ENCODE results near the gene GNL3L. TPM values are rescaled to one million over a fixed set of nuclear protein-coding genes. Genes with fewer than 3 reads are reported as not detected.
"Not testable (repeated sequence)": the region's sequence is repeated elsewhere in the genome, so short reads cannot be mapped to it uniquely, and the experiment has no call there.

The GNL3L gene
- total and polyA plus RNA-seq, 2 donors (not counting 3 experiments of a cell fraction or from before 2014, with no cell fraction given): 20.3 to 48.0 TPM

DNA sequence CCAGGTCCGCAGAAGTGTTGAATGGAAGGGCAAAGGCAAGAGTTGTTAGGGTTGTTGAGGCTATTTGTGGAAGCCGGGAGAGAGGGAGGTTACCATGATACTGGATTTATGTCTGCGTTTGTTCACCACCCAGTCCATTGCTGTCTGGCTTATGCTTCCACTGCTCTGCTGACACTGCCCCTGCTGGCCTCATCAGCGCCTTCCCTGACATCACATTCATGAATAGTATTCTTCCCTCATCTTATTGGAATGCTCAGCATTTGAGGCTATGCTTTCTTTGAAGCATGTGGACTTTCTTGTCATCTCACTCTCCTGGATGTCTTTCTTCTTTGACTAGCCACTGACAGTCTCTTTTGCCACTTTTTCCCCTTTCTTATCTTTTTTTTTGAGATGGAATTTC is 10.3 kb downstream of the GNL3L start:
- H3K9ac ChIP-seq (replicated peaks; ENCODE audit: extremely low read depth, insufficient read depth, low read length): no peak overlapping the region
- no peaks in the 10 kb centered on the region for H3K27me3 ChIP-seq (ENCODE audit: control insufficient read depth in 2 of 2, insufficient read depth in 2 of 2, low read length in 2 of 2)
- H3K4me2 ChIP-seq (ENCODE audit: insufficient read depth, low read length): no peak overlapping the region
- no peaks in the 10 kb centered on the region for H3K9me1 ChIP-seq (replicated peaks; ENCODE audit: control insufficient read depth, extremely low read depth, insufficient read depth, low read length)
- ChIA-PET CTCF (no interaction called here), POLR2A (no interaction called here)
- no peak overlapping the region for H2AFZ ChIP-seq (ENCODE audit: low read depth, low read length)
- H3K79me2 ChIP-seq (ENCODE audit: control insufficient read depth, insufficient read depth, low read length): peaks cover 4% of the 10 kb centered on the region
- intact Hi-C loops (cut with micrococcal nuclease) (no loop called here), dilution Hi-C loops (cut with MboI; ENCODE audit: extremely low pct_ligation_motif_present, low sequenced_read_pairs) (no loop called here)
- H4K20me1 ChIP-seq (replicated peaks; ENCODE audit: control insufficient read depth, extremely low read depth, insufficient read depth, low read length): no peaks in the 10 kb centered on the region
- no peaks in the 10 kb centered on the region for H3K9me3 ChIP-seq (replicated peaks; ENCODE audit: control insufficient read depth, insufficient read depth, low read length)
- FAIRE-seq: no peak
- H3K36me3 ChIP-seq (ENCODE audit: control insufficient read depth in 2 of 2, extremely low read depth in 1 of 2, insufficient read depth in 2 of 2, low read length in 2 of 2): peaks cover 2 to 32% of the 10 kb centered on the region in 2 experiments
- BruUV-seq (replicated peaks): no TSS peak
- no peak overlapping the region for H3K27ac ChIP-seq (ENCODE audit: insufficient read depth, low read depth, low read length)
- no peaks in the 10 kb centered on the region for H3K4me1 ChIP-seq (ENCODE audit: control insufficient read depth, extremely low read depth, insufficient read depth, low read length)
- peak; percentile 10 for DNase-seq (ENCODE audit: low read depth, low spot score)
- TF ChIP-seq GATA2 (IDR thresholded peaks at IDR 0.05; ENCODE audit: insufficient read depth, insufficient read length, low read depth, low read length) (no peak), MYC (IDR thresholded peaks at IDR 0.05; ENCODE audit: low read depth, low read length) (no peak), EZH2 (IDR thresholded peaks at IDR 0.05; ENCODE audit: borderline replicate concordance, low read depth, low read length, severe bottlenecking) (no peak), JUN (IDR thresholded peaks at IDR 0.05; ENCODE audit: borderline replicate concordance, insufficient read depth, insufficient read length, low read depth) (no peak), POLR2A (IDR thresholded peaks at IDR 0.05; ENCODE audit: low read depth, low read length) (no peak), POLR2AphosphoS5 (IDR thresholded peaks at IDR 0.05; ENCODE audit: insufficient read depth, low read depth, low read length) (no peak), FOS (IDR thresholded peaks at IDR 0.05; ENCODE audit: borderline replicate concordance, insufficient read depth, low read length) (no peak)
- TF ChIP-seq, protein P1, sequence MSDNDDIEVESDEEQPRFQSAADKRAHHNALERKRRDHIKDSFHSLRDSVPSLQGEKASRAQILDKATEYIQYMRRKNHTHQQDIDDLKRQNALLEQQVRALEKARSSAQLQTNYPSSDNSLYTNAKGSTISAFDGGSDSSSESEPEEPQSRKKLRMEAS (IDR thresholded peaks at IDR 0.05; ENCODE audit: insufficient read depth, insufficient read length): no peak
- TF ChIP-seq, protein P2, sequence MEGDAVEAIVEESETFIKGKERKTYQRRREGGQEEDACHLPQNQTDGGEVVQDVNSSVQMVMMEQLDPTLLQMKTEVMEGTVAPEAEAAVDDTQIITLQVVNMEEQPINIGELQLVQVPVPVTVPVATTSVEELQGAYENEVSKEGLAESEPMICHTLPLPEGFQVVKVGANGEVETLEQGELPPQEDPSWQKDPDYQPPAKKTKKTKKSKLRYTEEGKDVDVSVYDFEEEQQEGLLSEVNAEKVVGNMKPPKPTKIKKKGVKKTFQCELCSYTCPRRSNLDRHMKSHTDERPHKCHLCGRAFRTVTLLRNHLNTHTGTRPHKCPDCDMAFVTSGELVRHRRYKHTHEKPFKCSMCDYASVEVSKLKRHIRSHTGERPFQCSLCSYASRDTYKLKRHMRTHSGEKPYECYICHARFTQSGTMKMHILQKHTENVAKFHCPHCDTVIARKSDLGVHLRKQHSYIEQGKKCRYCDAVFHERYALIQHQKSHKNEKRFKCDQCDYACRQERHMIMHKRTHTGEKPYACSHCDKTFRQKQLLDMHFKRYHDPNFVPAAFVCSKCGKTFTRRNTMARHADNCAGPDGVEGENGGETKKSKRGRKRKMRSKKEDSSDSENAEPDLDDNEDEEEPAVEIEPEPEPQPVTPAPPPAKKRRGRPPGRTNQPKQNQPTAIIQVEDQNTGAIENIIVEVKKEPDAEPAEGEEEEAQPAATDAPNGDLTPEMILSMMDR (IDR thresholded peaks at IDR 0.05; ENCODE audit: extremely low read depth in 1 of 2, insufficient read depth in 1 of 2, low read depth in 1 of 2, low read length in 2 of 2): no peak
- H3K4me3 ChIP-seq (replicated peaks in 1 of 3; ENCODE audit: insufficient read depth in 1 of 3, low read depth in 1 of 3, low read length in 3 of 3): no peak overlapping the region

DNA sequence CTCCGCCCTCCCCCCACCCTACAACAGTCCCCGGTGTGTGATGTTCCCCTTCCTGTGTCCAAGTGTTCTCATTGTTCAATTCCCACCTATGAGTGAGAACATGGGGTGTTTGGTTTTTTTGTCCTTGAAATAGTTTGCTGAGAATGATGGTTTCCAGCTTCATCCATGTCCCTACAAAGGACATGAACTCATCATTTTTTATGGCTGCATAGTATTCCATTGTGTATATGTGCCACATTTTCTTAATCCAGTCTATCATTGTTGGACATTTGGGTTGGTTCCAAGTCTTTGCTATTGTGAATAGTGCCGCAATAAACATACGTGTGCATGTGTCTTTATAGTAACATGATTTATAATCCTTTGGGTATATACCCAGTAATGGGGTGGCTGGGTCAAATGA is 12.2 kb downstream of the GNL3L start:
- POLR2A ChIA-PET; FAIRE-seq; H3K27ac ChIP-seq (ENCODE audit: insufficient read depth, low read depth, low read length); H3K4me1 ChIP-seq (ENCODE audit: control insufficient read depth, extremely low read depth, insufficient read depth, low read length); H2AFZ ChIP-seq (ENCODE audit: low read depth, low read length); DNase-seq (ENCODE audit: low read depth, low spot score); H3K27me3 ChIP-seq (ENCODE audit: control insufficient read depth in 2 of 2, insufficient read depth in 2 of 2, low read length in 2 of 2); H3K9me3 ChIP-seq (replicated peaks; ENCODE audit: control insufficient read depth, insufficient read depth, low read length); H3K4me2 ChIP-seq (ENCODE audit: insufficient read depth, low read length); H4K20me1 ChIP-seq (replicated peaks; ENCODE audit: control insufficient read depth, extremely low read depth, insufficient read depth, low read length); H3K9me1 ChIP-seq (replicated peaks; ENCODE audit: control insufficient read depth, extremely low read depth, insufficient read depth, low read length); H3K79me2 ChIP-seq (ENCODE audit: control insufficient read depth, insufficient read depth, low read length); H3K9ac ChIP-seq (replicated peaks; ENCODE audit: extremely low read depth, insufficient read depth, low read length); dilution Hi-C loops (cut with MboI; ENCODE audit: extremely low pct_ligation_motif_present, low sequenced_read_pairs); BruUV-seq (replicated peaks); CTCF ChIA-PET; intact Hi-C loops (cut with micrococcal nuclease); H3K4me3 ChIP-seq (replicated peaks in 1 of 3; ENCODE audit: insufficient read depth in 1 of 3, low read depth in 1 of 3, low read length in 3 of 3): not testable (repeated sequence)
- H3K36me3 ChIP-seq (ENCODE audit: control insufficient read depth in 2 of 2, extremely low read depth in 1 of 2, insufficient read depth in 2 of 2, low read length in 2 of 2): peaks cover 2 to 32% of the 10 kb centered on the region in 2 experiments
